Neural progenitor cell (in vitro differentiated cells): ENCODE results near the gene GNS.

Source experiments
- CTCF ChIP-seq: fragments of 200-600 bp; sonication (generic); IDR thresholded peaks from 2 replicates; pipeline ENCODE4 v1.5.1; 2017; ENCODE audit warnings: antibody characterized with exemption, mild to moderate bottlenecking
- EZH2 ChIP-seq: fragments of 200-600 bp; sonication (generic); IDR thresholded peaks from 2 replicates; pipeline ENCODE4 v1.6.1; 2017; ENCODE audit warnings: antibody characterized with exemption, mild to moderate bottlenecking, moderate library complexity
- EZH2phosphoT487 ChIP-seq: fragments of 200-600 bp; sonication (generic); IDR thresholded peaks from 2 replicates; pipeline ENCODE4 v1.6.1; 2017; ENCODE audit warnings: antibody characterized with exemption

GRCh38 chr12:64666054-64666914 is 92.9 kb downstream of the GNS start:
- TF ChIP-seq EZH2 (no peak), EZH2phosphoT487 (no peak), CTCF (no peak)
